ENCODE measurements around the gene TOP3A.

The TOP3A gene

DNA sequence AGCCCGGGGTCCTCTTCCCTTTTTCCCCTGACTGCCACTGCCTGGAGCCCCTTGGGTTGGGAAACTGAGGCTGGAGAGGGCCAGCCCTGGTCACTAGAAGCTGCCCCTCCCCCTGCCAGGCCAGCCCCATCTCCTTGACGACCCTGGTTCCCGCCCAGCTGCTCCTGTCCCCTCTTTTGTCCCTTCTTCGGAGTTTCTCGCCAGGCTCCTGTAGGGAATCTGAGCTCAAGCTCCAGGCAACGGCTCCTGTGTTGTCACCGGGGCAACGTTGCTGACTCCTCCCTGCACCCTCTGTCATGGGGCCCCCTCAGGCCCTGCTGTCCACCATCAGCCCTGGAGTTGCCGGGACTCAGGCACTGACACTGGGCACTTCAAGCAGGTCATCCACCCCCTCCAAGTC, 83.6 kb downstream of the TOP3A start:
- DNase-seq (ENCODE audit: low read depth): no peak

- no peak for DNase-seq (ENCODE audit: low read depth)
These were observed 84.3 kb downstream of the TOP3A start for GRCh38 chr17:18230288-18231141.

DNA sequence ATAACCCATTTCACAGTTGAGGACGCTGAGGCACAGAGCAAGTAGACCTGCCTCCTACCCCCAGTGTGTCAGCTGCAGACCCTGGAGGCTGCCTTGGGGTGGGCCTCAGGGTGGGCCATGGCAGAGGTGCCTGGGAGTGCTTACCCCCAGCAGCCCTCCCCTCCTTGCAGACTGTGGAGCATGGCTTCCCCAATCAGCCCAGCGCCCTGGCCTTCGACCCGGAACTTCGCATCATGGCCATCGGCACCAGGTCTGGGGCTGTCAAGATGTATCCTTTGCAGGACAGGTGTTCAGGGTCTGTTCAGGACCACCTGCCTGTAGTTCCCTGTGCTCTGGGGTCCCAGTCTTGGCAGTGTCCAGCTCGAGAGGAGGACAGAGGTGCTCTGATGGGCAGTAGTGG, 85.0 kb downstream of the TOP3A start:
- DNase-seq (ENCODE audit: low read depth): no peak

DNA sequence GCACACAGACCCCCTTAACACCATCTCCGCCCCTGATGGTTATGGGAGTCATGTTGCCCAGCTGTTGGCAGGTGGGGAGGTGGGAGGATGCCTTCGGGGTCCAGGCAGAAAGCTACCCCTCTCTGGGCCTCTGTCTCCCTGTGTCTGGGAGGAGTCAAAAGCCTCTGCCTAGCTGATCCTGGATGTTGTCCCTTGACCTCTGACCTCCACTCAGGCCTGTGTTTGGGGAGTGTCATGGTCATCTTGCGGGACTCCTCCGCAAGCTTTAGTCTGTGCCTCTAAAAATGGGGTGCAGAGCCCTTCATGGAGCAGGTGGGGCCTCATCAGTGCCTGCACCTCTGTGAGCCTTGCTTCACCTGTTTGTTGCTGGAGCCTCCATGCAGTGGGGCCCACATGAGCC, 85.5 kb downstream of the TOP3A start:
- no peak for DNase-seq (ENCODE audit: low read depth)

DNA sequence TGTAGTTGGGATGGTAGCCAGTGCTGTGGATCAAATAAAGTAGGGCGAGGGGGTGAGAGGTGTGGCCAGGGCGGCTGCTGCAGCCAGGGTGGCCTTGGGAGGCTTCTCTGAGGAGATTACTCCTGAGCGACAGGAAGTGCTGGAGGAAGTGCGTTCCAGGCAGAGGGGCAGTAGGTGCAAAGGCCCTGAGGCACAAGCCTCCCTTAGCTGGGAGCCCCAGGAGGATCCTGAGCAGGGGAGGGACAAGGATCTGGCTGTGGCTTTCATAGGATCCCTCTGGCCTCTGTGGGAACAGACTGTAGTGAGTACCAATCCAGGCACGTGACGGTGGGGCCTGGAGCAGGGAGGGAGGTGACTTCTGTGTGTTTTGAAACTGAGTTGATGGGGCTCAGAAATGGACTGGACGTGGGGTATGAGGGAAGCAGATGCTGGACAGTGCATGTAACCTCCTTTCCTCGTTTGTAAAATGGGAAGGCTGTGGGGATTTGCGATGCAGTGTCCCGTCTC, 86.6 kb downstream of the TOP3A start:
- DNase-seq (ENCODE audit: low read depth): no peak

GRCh38 chr17:18227635-18228034, 87.2 kb downstream of the TOP3A start:
- no peak for DNase-seq (ENCODE audit: low read depth)

GRCh38 chr17:18226284-18226945, 88.4 kb downstream of the TOP3A start:
- DNase-seq (ENCODE audit: low read depth): no peak

GRCh38 chr17:18225642-18226283, 89.0 kb downstream of the TOP3A start:
- DNase-seq (ENCODE audit: low read depth): no peak

- DNase-seq (ENCODE audit: low read depth): peak; percentile 51
These were observed 89.6 kb downstream of the TOP3A start, which contains the start of gene LLGL1 for GRCh38 chr17:18225121-18225641. TSS of gene LLGL1 (plus strand) at chr17:18225635. CDS start at chr17:18225683, 48 bp downstream.

DNA sequence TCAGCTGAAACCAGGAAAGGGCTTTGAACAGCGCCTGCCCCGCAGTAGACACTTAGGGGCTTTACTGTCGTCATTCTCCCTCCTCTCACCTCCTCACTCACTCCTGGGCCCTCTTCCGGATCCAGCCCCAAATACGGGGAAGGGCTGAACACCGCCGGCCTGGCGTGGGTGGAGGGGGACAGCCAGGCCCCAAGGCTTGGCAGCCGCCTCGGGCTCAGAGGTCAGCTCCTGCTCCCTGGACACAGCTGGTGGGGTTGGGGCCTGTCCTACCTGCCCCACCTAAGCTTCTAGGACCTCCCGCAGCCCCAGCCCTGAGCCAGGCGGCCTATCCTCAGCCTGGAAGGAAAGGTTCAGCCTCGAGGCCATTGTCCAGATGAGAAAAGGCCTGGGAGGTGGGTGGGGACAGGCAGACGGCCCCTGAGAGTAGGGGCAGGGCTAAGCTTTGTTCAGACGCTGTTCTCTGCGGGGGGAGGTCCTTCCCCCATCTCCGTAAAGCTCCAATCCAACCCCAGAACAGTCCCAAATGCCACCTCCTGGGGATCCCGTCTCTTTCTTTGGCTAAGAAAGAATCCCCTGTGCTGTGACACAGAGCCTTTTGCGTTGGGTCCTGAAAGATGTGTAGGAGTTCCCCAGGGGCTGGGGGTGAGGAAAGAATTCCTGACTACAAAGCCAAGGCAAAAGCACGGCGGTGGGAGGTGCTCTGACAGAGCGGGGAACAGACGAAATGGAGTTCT, 90.2 kb downstream of the TOP3A start:
- no peak for DNase-seq (ENCODE audit: low read depth)

DNA sequence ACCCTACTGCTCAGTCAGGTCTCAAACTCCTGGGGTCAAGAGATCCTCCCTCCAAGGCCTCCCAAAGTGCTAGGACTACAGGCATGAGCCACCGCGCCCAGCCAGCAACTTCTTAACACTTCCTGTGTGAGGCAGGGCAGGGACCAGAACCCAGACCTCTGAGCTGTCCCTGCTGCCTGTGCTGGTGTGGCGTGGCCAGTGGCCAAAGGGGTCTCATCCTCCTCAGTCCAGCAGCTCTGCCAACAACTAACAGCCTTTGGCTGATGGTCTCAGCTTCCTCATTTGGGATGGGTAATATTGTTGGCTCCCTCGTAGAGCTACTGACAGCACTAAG, 90.8 kb downstream of the TOP3A start:
- no peak for DNase-seq (ENCODE audit: low read depth)

Measured in non-pigmented ciliary epithelial cell (primary cell).